ENCODE results near the gene PLCL1. TPM values are rescaled to one million over a fixed set of nuclear protein-coding genes. Genes with fewer than 3 reads are reported as not detected.

Gene PLCL1
- total RNA-seq, 1 donor from 2014 or later, result 0.50 TPM

DNA sequence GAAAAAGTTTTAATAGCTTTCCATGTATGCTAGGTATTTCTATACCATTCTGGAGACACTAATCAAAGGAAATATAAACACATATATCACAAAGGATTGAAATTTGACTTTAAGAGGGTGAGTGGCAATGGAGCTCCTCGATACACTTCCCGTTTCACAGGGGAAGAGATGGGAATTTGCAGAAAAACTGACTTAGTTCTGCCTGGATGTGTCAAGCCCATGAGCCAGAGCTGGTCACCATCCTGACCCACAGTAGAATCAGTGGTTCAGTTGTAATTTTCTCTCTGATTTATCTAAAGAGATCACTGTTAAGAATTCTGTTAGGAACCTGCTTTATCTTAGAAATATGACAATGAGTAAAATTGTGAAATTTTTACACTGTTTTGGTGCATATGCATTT is 34.2 kb downstream of the PLCL1 start:
- no peak for TF ChIP-seq CTCF (IDR thresholded peaks at IDR 0.05)
- no peak for DNase-seq (ENCODE audit: low spot score)
- H3K9me3 Mint-ChIP-seq (ENCODE audit: low read depth), result peaks cover 9% of the 10 kb centered on the region
- peaks cover 7% of the 10 kb centered on the region for H3K4me1 Mint-ChIP-seq (ENCODE audit: low read depth)
- no peak overlapping the region for H3K4me3 Mint-ChIP-seq (ENCODE audit: unreplicated experiment)
- no peaks in the 10 kb centered on the region for H3K36me3 Mint-ChIP-seq (ENCODE audit: low read depth)
- H3K27me3 Mint-ChIP-seq (ENCODE audit: low read depth), result peaks cover 16% of the 10 kb centered on the region
- H3K27ac Mint-ChIP-seq (ENCODE audit: unreplicated experiment), result no peak overlapping the region

DNA sequence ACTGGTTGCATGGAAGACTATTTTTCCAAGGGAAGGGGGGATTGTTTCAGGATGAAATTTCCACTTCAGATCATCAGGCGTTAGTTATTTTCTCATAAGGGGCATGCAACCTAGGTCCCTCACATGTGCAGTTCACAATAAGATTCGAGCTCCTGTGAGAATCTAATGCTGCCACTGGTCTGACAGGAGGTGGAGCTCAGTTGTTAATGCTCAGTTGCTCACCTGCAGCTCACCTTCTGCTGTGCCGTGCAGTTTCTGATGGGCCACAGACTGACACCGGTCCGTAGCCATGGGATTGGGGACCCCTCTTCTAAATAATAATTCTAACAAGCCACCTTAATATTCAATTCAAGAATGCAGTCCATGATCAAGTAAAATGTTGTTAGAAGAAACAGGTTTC is 34.9 kb downstream of the PLCL1 start:
- no peak overlapping the region for H3K4me3 Mint-ChIP-seq (ENCODE audit: unreplicated experiment)
- peaks cover 5% of the 10 kb centered on the region for H3K9me3 Mint-ChIP-seq (ENCODE audit: low read depth)
- peaks cover 19% of the 10 kb centered on the region for H3K27me3 Mint-ChIP-seq (ENCODE audit: low read depth)
- no peak for TF ChIP-seq CTCF (IDR thresholded peaks at IDR 0.05)
- H3K4me1 Mint-ChIP-seq (ENCODE audit: low read depth), result peaks cover 7% of the 10 kb centered on the region
- H3K36me3 Mint-ChIP-seq (ENCODE audit: low read depth), result no peaks in the 10 kb centered on the region
- no peak for DNase-seq (ENCODE audit: low spot score)
- no peak overlapping the region for H3K27ac Mint-ChIP-seq (ENCODE audit: unreplicated experiment)

- Mint-ChIP-seq H3K36me3 (ENCODE audit: low read depth) (no peaks in the 10 kb centered on the region), H3K4me3 (ENCODE audit: unreplicated experiment) (no peak overlapping the region)
- DNase-seq (ENCODE audit: low spot score), result no peak
Measured at GRCh38 chr2:197839856-197840255, 35.5 kb downstream of the PLCL1 start.

DNA sequence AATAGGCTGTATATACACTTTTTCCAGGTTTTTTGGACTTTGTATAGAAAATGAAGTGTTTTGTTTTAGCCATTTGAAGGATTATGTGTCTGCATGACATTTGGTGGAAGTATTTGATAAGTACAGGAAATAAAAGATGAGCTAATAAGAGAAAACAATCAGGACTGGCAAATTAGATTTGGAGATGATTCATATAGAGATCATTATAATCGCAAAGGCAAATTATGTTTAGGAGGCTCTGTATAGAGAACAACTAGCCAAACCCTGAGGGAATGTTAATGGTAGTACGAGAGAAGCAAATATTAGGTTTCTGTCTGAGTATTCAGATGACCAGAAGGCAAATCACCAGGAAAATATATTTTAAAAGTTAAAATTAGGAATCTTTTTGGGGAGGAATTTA is 41.7 kb downstream of the PLCL1 start:
- no peak for TF ChIP-seq CTCF (IDR thresholded peaks at IDR 0.05)
- no peak overlapping the region for H3K27ac Mint-ChIP-seq (ENCODE audit: unreplicated experiment)
- peaks cover 32% of the 10 kb centered on the region for H3K27me3 Mint-ChIP-seq (ENCODE audit: low read depth)
- H3K36me3 Mint-ChIP-seq (ENCODE audit: low read depth), result no peaks in the 10 kb centered on the region
- no peak overlapping the region for H3K4me3 Mint-ChIP-seq (ENCODE audit: unreplicated experiment)
- no peak for DNase-seq (ENCODE audit: low spot score)
- peaks cover 2% of the 10 kb centered on the region for H3K9me3 Mint-ChIP-seq (ENCODE audit: low read depth)
- H3K4me1 Mint-ChIP-seq (ENCODE audit: low read depth), result peaks cover 29% of the 10 kb centered on the region

More at GRCh38 chr2:197839856-197840255, 35.5 kb downstream of the PLCL1 start:
- TF ChIP-seq CTCF (IDR thresholded peaks at IDR 0.05), result no peak
- Mint-ChIP-seq H3K4me1 (ENCODE audit: low read depth) (peaks cover 7% of the 10 kb centered on the region), H3K27ac (ENCODE audit: unreplicated experiment) (no peak overlapping the region), H3K27me3 (ENCODE audit: low read depth) (peaks cover 19% of the 10 kb centered on the region), H3K9me3 (ENCODE audit: low read depth) (peaks cover 3% of the 10 kb centered on the region)

DNA sequence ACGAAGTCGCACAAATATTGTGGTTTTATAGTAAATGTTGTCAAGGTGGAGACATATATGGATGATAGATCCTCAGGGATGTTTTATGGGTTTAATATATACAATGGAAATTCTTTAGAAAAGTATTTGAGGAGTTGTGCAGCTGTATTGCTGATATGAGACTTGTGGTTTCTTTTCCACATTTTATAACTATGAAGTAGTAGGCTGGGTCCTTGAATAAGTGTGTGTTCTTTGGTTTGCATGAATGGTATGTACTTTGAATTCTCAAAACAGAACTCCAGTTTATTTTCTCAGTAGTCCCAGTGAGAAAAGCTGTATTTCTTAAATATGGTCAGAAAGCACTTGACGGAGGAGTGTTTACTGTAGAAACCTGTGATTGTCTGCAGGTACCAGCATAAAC is 42.4 kb downstream of the PLCL1 start:
- Mint-ChIP-seq H3K36me3 (ENCODE audit: low read depth) (no peaks in the 10 kb centered on the region), H3K27me3 (ENCODE audit: low read depth) (peaks cover 33% of the 10 kb centered on the region), H3K9me3 (ENCODE audit: low read depth) (no peaks in the 10 kb centered on the region), H3K27ac (ENCODE audit: unreplicated experiment) (no peak overlapping the region), H3K4me3 (ENCODE audit: unreplicated experiment) (no peak overlapping the region), H3K4me1 (ENCODE audit: low read depth) (peaks cover 29% of the 10 kb centered on the region)
- DNase-seq (ENCODE audit: low spot score), result no peak
- TF ChIP-seq CTCF (IDR thresholded peaks at IDR 0.05), result no peak
